ENCODE measurements around the gene PGAM2.

Gene PGAM2

DNA sequence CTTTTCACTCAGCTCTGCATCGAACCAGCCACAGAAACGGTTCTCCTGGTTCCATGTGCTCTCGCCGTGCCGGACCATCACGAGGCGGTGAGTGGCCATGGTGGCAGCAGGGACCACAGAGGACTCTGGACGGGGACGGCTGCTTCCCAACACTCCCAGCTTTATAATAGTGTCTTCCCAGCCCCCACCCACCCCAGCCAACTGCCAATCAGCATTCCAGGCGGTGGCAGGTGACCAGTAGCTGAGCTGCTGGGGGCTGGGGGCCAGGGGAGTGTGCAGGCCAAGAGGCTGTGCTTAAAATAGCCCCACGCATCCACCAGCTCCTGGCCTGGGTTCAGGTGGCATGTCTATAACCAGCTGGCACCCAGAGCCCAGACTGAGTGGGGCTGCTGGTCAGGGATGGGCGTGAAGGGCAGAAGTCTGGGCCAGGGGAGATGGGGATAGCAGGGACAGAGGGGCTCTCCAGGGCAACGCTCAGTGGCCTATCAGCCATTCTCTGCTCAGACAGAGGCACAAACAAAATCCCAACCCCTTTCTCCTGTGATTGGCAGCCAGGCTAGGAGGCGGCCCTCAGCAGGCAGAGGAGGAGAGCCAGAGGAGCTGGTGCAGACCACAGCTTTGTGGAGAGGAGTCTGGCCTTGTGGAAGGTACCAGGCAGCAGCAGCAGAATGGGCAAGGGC, at the start of gene PGAM2:
Gene PGAM2, minus strand, starts transcription at position 137 of the 680 bp plus-strand sequence. Its CDS starts 38 bp downstream, at position 99.
- Histone ChIP-seq H3K79me2 (ENCODE audit: insufficient read depth, low read length) (no peaks in the 10 kb centered on the region), H3K4me3 (ENCODE audit: low read length, poor library complexity, severe bottlenecking) (no peak within 1 kb of the TSS), H2AFZ (ENCODE audit: low read length) (no peak within 1 kb of the TSS), H3K9me2 (replicated peaks; ENCODE audit: low read depth, low read length) (no peaks in the 10 kb centered on the region), H3K36me3 (ENCODE audit: insufficient read depth, low read length) (peaks cover 15% of the 10 kb centered on the region; the same call in 1 of the 2 replicates), H3K9me3 (ENCODE audit: insufficient read depth, low read depth, low read length) (no peaks in the 10 kb centered on the region), H3K9ac (ENCODE audit: low read depth, low read length, poor library complexity, severe bottlenecking) (no peak within 1 kb of the TSS), H4K20me1 (ENCODE audit: insufficient read depth, low read length, poor library complexity, severe bottlenecking) (no peaks in the 10 kb centered on the region), H3K27me3 (ENCODE audit: insufficient read depth, low read length, poor library complexity, severe bottlenecking) (no peaks in the 10 kb centered on the region), H3K4me1 (ENCODE audit: insufficient read depth, low read length, poor library complexity, severe bottlenecking) (peaks cover 11% of the 10 kb centered on the region), H3K4me2 (ENCODE audit: low read depth, low read length, poor library complexity, severe bottlenecking) (no peak within 1 kb of the TSS), H3F3A (ENCODE audit: low read depth) (no peaks in the 10 kb centered on the region)
- TF ChIP-seq EZH2phosphoT487 (IDR thresholded peaks at IDR 0.05; ENCODE audit: borderline replicate concordance) = no peak
- TF ChIP-seq, protein P1, sequence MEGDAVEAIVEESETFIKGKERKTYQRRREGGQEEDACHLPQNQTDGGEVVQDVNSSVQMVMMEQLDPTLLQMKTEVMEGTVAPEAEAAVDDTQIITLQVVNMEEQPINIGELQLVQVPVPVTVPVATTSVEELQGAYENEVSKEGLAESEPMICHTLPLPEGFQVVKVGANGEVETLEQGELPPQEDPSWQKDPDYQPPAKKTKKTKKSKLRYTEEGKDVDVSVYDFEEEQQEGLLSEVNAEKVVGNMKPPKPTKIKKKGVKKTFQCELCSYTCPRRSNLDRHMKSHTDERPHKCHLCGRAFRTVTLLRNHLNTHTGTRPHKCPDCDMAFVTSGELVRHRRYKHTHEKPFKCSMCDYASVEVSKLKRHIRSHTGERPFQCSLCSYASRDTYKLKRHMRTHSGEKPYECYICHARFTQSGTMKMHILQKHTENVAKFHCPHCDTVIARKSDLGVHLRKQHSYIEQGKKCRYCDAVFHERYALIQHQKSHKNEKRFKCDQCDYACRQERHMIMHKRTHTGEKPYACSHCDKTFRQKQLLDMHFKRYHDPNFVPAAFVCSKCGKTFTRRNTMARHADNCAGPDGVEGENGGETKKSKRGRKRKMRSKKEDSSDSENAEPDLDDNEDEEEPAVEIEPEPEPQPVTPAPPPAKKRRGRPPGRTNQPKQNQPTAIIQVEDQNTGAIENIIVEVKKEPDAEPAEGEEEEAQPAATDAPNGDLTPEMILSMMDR (conservative IDR thresholded peaks at IDR 0.05; ENCODE audit: low read length) = no peak

DNA sequence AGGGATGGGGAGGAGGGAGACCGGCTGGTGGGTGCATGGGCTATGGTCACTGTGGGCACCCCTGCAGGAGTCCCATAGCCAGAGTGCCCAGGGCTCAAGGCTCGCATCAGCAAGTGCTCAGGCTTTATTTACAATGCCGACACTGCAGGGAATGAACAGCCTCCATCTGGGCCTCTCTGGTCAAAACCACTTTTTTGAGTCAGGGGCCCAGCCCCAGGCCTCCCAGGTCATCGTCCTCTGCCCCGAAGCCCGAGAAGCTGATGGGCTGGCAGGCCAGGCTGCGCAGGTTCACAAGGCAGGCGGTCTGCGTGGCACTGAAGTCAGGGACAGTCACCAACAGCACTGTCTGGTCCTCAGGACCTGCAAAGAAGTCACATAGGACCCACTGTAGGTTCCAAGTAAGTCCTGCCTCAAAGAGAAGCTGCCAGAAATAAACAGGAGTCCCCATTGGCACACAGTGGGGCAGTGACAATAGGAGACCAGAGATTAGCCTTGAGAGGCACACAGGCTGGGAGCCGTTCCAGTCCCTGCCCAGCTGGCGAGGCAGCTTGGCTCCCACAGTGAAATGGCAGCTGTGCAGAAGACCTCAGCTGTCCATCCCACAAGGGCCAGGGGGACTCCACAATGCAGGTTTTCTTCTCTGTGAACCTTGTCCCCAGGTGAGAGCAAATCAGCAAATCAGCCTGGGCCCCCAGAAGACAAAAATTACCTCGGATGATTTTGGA, 49.4 kb upstream of the PGAM2 start:
- no peak overlapping the region for H3K4me2 ChIP-seq (ENCODE audit: low read depth, low read length, poor library complexity, severe bottlenecking)
- peaks cover 10% of the 10 kb centered on the region for H3K4me1 ChIP-seq (ENCODE audit: insufficient read depth, low read length, poor library complexity, severe bottlenecking)
- H3K79me2 ChIP-seq (ENCODE audit: insufficient read depth, low read length) = peaks cover 17% of the 10 kb centered on the region; the same call in 1 of the 2 replicates
- H3K27me3 ChIP-seq (ENCODE audit: insufficient read depth, low read length, poor library complexity, severe bottlenecking) = no peaks in the 10 kb centered on the region
- peaks cover 47% of the 10 kb centered on the region; the same call in 1 of the 2 replicates for H3K36me3 ChIP-seq (ENCODE audit: insufficient read depth, low read length)
- no peak overlapping the region for H3K9ac ChIP-seq (ENCODE audit: low read depth, low read length, poor library complexity, severe bottlenecking)
- H4K20me1 ChIP-seq (ENCODE audit: insufficient read depth, low read length, poor library complexity, severe bottlenecking) = no peaks in the 10 kb centered on the region
- H3K4me3 ChIP-seq (ENCODE audit: low read length, poor library complexity, severe bottlenecking) = no peak overlapping the region
- no peak for TF ChIP-seq EZH2phosphoT487 (IDR thresholded peaks at IDR 0.05; ENCODE audit: borderline replicate concordance)
- TF ChIP-seq, protein P1 (conservative IDR thresholded peaks at IDR 0.05; ENCODE audit: low read length) = no peak
- H3F3A ChIP-seq (ENCODE audit: low read depth) = no peaks in the 10 kb centered on the region
- no peak overlapping the region for H2AFZ ChIP-seq (ENCODE audit: low read length)
- H3K9me3 ChIP-seq (ENCODE audit: insufficient read depth, low read depth, low read length) = no peaks in the 10 kb centered on the region
- no peaks in the 10 kb centered on the region for H3K9me2 ChIP-seq (replicated peaks; ENCODE audit: low read depth, low read length)

DNA sequence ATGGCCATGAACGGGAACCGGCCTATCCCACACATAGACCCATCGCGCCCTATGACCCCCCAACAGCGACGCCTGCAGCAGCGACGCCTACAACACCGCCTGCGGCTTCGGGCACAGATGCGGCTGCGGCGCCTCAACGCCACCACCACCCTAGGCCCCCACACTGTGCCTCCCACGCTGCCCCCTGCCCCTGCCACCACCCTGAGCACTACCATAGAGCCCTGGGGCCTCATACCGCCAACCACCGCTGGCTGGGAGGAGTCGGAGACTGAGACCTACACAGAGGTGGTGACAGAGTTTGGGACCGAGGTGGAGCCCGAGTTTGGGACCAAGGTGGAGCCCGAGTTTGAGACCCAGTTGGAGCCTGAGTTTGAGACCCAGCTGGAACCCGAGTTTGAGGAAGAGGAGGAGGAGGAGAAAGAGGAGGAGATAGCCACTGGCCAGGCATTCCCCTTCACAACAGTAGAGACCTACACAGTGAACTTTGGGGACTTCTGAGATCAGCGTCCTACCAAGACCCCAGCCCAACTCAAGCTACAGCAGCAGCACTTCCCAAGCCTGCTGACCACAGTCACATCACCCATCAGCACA, 48.5 kb upstream of the PGAM2 start:
- no peaks in the 10 kb centered on the region for H3K9me3 ChIP-seq (ENCODE audit: insufficient read depth, low read depth, low read length)
- H3F3A ChIP-seq (ENCODE audit: low read depth) = no peaks in the 10 kb centered on the region
- H3K36me3 ChIP-seq (ENCODE audit: insufficient read depth, low read length) = peaks cover 47% of the 10 kb centered on the region; the same call in 1 of the 2 replicates
- no peaks in the 10 kb centered on the region for H3K27me3 ChIP-seq (ENCODE audit: insufficient read depth, low read length, poor library complexity, severe bottlenecking)
- peaks cover under 1% of the 10 kb centered on the region for H3K4me1 ChIP-seq (ENCODE audit: insufficient read depth, low read length, poor library complexity, severe bottlenecking)
- peaks cover 11% of the 10 kb centered on the region; the same call in 1 of the 2 replicates for H3K79me2 ChIP-seq (ENCODE audit: insufficient read depth, low read length)
- peaks cover 3% of the 10 kb centered on the region for H4K20me1 ChIP-seq (ENCODE audit: insufficient read depth, low read length, poor library complexity, severe bottlenecking)
- H3K9ac ChIP-seq (ENCODE audit: low read depth, low read length, poor library complexity, severe bottlenecking) = no peak overlapping the region
- no peak for TF ChIP-seq EZH2phosphoT487 (IDR thresholded peaks at IDR 0.05; ENCODE audit: borderline replicate concordance)
- TF ChIP-seq, protein P1 (conservative IDR thresholded peaks at IDR 0.05; ENCODE audit: low read length) = no peak
- H3K9me2 ChIP-seq (replicated peaks; ENCODE audit: low read depth, low read length) = no peaks in the 10 kb centered on the region
- no peak overlapping the region for H2AFZ ChIP-seq (ENCODE audit: low read length)
- H3K4me2 ChIP-seq (ENCODE audit: low read depth, low read length, poor library complexity, severe bottlenecking) = no peak overlapping the region
- H3K4me3 ChIP-seq (ENCODE audit: low read length, poor library complexity, severe bottlenecking) = no peak overlapping the region
